OCI-LY7 (cell line): ENCODE data around the gene CENPVL2. TPM values are rescaled to one million over a fixed set of nuclear protein-coding genes. Genes with fewer than 3 reads are reported as not detected.
"Not testable (repeated sequence)": the region's sequence is repeated elsewhere in the genome, so short reads cannot be mapped to it uniquely, and the experiment has no call there.

Experiments used
- Bru-seq: library from RNA; stranded (reverse); fragments of 400-500 nt; gene quantifications from one replicate; lab custom pipeline; 2021; lab: Mats Ljungman, UMichigan
- BruChase-seq, 2 experiments: library from RNA; stranded (reverse); fragments of 400-500 nt; gene quantifications; one replicate each; lab custom pipeline; 2021; lab: Mats Ljungman, UMichigan
- BruUV-seq: library from RNA; stranded (reverse); fragments of 400-500 nt; replicated peaks from 2 replicates; lab custom pipeline; 2021; lab: Mats Ljungman, UMichigan
- CTCF ChIA-PET: fragments of 300-600 bp; sonication (Branson Sonifier 250); formaldehyde crosslinking; loops from one replicate; lab custom pipeline; 2022; ENCODE audit warnings: antibody characterized with exemption; ENCODE audit not compliant: unreplicated experiment; lab: Charles Lee
- POLR2A ChIA-PET: fragments of 300-600 bp; sonication (Branson Sonifier 250); formaldehyde crosslinking; loops from one replicate; lab custom pipeline; 2022; ENCODE audit warnings: antibody characterized with exemption; lab: Charles Lee
- DNase-seq: peaks from one replicate; pipeline ENCODE4 v3.0.0-alpha.2; 2015; ENCODE audit warnings: low spot score
- H2AFZ ChIP-seq: fragments of 200-600 bp; sonication (generic), shearing (Covaris generic); 2 replicates; pipeline ENCODE4 v1.6.1; 2014; ENCODE audit warnings: mild to moderate bottlenecking, antibody characterized with exemption, low read length, moderate library complexity
- H3K27ac ChIP-seq: fragments of 200-600 bp; sonication (generic); 2 replicates; pipeline ENCODE4 v1.5.1; 2014; ENCODE audit warnings: mixed run types, low read depth, mild to moderate bottlenecking, moderate library complexity, low read length, inconsistent platforms; ENCODE audit not compliant: poor library complexity, severe bottlenecking
- H3K36me3 ChIP-seq: fragments of 200-600 bp; sonication (generic); 2 replicates; pipeline ENCODE4 v1.6.1; 2014; ENCODE audit warnings: mild to moderate bottlenecking, antibody characterized with exemption, low read length, moderate library complexity, mixed read lengths; ENCODE audit not compliant: insufficient read depth
- H3K4me1 ChIP-seq: fragments of 200-600 bp; sonication (generic); 2 replicates; pipeline ENCODE4 v1.5.1; 2014; ENCODE audit warnings: mild to moderate bottlenecking, low read length; ENCODE audit not compliant: insufficient read depth, poor library complexity, severe bottlenecking
- H3K4me2 ChIP-seq: fragments of 200-600 bp; sonication (generic); 2 replicates; pipeline ENCODE4 v1.6.1; 2014; ENCODE audit warnings: mild to moderate bottlenecking, low read length
- H3K4me3 ChIP-seq: fragments of 200-600 bp; sonication (generic); 2 replicates; pipeline ENCODE4 v1.5.1; 2014; ENCODE audit warnings: mild to moderate bottlenecking, low read depth, low read length; ENCODE audit not compliant: poor library complexity, severe bottlenecking
- H3K79me2 ChIP-seq: fragments of 200-600 bp; sonication (generic); 2 replicates; pipeline ENCODE4 v1.6.1; 2016; ENCODE audit warnings: low read depth, mild to moderate bottlenecking, low read length, moderate library complexity, mixed read lengths; ENCODE audit not compliant: insufficient read depth
- H3K9me2 ChIP-seq: fragments of 200-600 bp; sonication (generic); 2 replicates; pipeline ENCODE4 v1.6.1; 2016; ENCODE audit warnings: mild to moderate bottlenecking, low read length, mixed read lengths; ENCODE audit not compliant: insufficient read depth
- H3K9me3 ChIP-seq: fragments of 200-600 bp; sonication (generic); 2 replicates; pipeline ENCODE4 v1.6.1; 2014; ENCODE audit warnings: mild to moderate bottlenecking, mixed run types, low read length, mixed read lengths
- H4K20me1 ChIP-seq: fragments of 200-600 bp; sonication (generic); 2 replicates; pipeline ENCODE4 v1.6.1; 2014; ENCODE audit warnings: mild to moderate bottlenecking, antibody characterized with exemption, low read length, moderate library complexity, mixed read lengths; ENCODE audit not compliant: insufficient read depth
- EZH2phosphoT487 ChIP-seq: fragments of 200-600 bp; sonication (generic); IDR thresholded peaks from 2 replicates; pipeline ENCODE4 v1.6.1; 2018; ENCODE audit warnings: low read depth, borderline replicate concordance, mild to moderate bottlenecking, mixed run types, antibody characterized with exemption, low read length, moderate library complexity, mixed read lengths
- intact Hi-C: fragments of 100-400 bp; cut with micrococcal nuclease; formaldehyde crosslinking; loops from one replicate; pipeline ENCODE4 v1.10.0; 2022; ENCODE audit not compliant: unreplicated experiment
- long read RNA-seq: library from polyadenylated mRNA; stranded (forward); transcript quantifications from one replicate; pipeline ENCODE4 v2.0.0, GENCODE V29; 2022
- total RNA-seq, 2 experiments: library from RNA; depleted of rRNA in 1 of 2; stranded (reverse); fragments of >200 nt in 1 of 2; shearing (Covaris generic) in 1 of 2; gene quantifications; 2 replicates each; pipeline ENCODE4 v1.2.3, GENCODE V29; 2014 to 2022
- TF ChIP-seq, protein P1 (sequence below): fragments of 200-600 bp; sonication (generic); conservative IDR thresholded peaks from 2 replicates; pipeline ENCODE4 v1.5.1; 2014; ENCODE audit warnings: mild to moderate bottlenecking, antibody characterized with exemption, low read length, moderate library complexity, mixed read lengths

CENPVL2 gene
- total RNA-seq (2014; rRNA removed; shearing (Covaris generic)) (not detected in 2 replicates), total RNA-seq (2022) (not detected in 2 replicates), Bru-seq, nascent RNA (not detected), BruChase-seq, experiment 1, labeled RNA remaining after a 6-hour chase (not detected), BruChase-seq, experiment 2, labeled RNA remaining after a 2-hour chase (not detected)
- long read RNA-seq, result 0 reads

- H3K4me3 ChIP-seq, H3K4me1 ChIP-seq, CTCF ChIA-PET, H3K9me2 ChIP-seq, intact Hi-C loops, H3K36me3 ChIP-seq, H3K79me2 ChIP-seq, H3K27ac ChIP-seq, BruUV-seq, H4K20me1 ChIP-seq, H3K9me3 ChIP-seq, H3K4me2 ChIP-seq, POLR2A ChIA-PET, DNase-seq, H2AFZ ChIP-seq: not testable (repeated sequence)
These were observed at the start of gene CENPVL2 for GRCh38 chrX:51682720-51683062. Gene CENPVL2 (minus strand): TSS chrX:51682831. CDS start chrX:51682831, 0 bp downstream.

DNA sequence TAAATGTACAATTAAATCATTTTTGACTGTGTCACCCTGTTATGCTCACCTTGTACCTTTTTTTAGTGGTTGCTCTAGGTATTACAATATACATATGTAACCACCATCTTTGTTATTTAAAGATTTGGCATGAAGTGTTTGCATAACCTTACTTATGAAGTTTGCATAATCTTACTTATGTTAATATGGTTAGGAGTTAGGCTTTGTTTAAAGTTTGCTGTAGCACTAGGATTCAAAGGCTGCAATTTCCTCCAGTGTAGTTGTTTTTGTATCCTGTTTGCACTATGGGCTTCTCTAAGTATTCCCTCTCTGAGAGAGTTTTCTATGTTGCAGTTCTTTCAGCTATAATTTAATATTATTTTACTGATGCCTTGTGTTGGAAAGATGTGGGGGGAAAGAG, 45.6 kb upstream of the CENPVL2 start:
- Histone ChIP-seq H3K79me2 (no peaks in the 10 kb centered on the region), H4K20me1 (no peaks in the 10 kb centered on the region), H3K4me2 (no peak overlapping the region), H3K4me3 (no peak overlapping the region), H3K9me2 (no peaks in the 10 kb centered on the region), H3K36me3 (no peaks in the 10 kb centered on the region), H2AFZ (no peak overlapping the region), H3K4me1 (no peaks in the 10 kb centered on the region), H3K27ac (no peak overlapping the region), H3K9me3 (no peaks in the 10 kb centered on the region)
- no TSS peak for BruUV-seq
- ChIA-PET CTCF (no interaction called here), POLR2A (no interaction called here)
- no peak for DNase-seq
- intact Hi-C loops, result no loop called here
- TF ChIP-seq, protein P1, sequence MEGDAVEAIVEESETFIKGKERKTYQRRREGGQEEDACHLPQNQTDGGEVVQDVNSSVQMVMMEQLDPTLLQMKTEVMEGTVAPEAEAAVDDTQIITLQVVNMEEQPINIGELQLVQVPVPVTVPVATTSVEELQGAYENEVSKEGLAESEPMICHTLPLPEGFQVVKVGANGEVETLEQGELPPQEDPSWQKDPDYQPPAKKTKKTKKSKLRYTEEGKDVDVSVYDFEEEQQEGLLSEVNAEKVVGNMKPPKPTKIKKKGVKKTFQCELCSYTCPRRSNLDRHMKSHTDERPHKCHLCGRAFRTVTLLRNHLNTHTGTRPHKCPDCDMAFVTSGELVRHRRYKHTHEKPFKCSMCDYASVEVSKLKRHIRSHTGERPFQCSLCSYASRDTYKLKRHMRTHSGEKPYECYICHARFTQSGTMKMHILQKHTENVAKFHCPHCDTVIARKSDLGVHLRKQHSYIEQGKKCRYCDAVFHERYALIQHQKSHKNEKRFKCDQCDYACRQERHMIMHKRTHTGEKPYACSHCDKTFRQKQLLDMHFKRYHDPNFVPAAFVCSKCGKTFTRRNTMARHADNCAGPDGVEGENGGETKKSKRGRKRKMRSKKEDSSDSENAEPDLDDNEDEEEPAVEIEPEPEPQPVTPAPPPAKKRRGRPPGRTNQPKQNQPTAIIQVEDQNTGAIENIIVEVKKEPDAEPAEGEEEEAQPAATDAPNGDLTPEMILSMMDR, result no peak
- TF ChIP-seq EZH2phosphoT487, result no peak

DNA sequence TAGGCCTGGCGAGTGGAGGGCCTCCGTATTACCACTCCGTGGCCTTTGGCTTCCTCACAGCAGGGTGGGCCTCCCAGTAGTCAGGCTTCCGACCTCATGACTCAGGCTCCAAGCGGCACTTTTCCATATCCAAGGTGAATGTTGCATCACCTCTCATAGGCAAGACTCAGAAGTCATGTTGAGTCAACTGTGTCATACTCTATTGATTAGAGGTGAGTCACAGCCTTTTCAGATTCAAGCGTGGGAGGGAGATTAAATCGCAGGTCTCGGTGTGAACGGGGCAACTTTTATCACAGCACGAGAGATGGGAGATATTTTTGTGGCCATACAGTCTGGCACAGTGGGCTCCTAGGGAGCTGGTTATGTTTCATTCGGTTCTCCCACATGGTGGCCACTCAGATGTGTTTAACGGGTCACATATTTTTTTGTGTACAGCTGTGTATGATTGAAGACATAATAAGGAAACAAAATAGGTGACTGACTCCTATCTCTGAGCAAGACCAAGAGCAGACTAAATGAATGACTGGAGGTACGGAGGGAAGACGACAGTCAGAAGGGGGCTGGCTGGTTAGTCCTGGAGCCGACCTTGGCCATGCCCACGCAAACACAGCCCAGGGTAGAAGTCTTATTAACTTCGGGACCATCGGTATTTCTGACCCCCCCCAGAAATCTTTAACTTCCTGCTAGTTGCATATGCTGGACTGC, 30.5 kb upstream of the CENPVL2 start:
- H3K4me2 ChIP-seq, intact Hi-C loops, H3K4me1 ChIP-seq, DNase-seq, BruUV-seq, H3K4me3 ChIP-seq, H3K36me3 ChIP-seq, H3K79me2 ChIP-seq, H3K9me3 ChIP-seq, POLR2A ChIA-PET, H4K20me1 ChIP-seq, H3K27ac ChIP-seq, H2AFZ ChIP-seq, CTCF ChIA-PET, H3K9me2 ChIP-seq: not testable (repeated sequence)

DNA sequence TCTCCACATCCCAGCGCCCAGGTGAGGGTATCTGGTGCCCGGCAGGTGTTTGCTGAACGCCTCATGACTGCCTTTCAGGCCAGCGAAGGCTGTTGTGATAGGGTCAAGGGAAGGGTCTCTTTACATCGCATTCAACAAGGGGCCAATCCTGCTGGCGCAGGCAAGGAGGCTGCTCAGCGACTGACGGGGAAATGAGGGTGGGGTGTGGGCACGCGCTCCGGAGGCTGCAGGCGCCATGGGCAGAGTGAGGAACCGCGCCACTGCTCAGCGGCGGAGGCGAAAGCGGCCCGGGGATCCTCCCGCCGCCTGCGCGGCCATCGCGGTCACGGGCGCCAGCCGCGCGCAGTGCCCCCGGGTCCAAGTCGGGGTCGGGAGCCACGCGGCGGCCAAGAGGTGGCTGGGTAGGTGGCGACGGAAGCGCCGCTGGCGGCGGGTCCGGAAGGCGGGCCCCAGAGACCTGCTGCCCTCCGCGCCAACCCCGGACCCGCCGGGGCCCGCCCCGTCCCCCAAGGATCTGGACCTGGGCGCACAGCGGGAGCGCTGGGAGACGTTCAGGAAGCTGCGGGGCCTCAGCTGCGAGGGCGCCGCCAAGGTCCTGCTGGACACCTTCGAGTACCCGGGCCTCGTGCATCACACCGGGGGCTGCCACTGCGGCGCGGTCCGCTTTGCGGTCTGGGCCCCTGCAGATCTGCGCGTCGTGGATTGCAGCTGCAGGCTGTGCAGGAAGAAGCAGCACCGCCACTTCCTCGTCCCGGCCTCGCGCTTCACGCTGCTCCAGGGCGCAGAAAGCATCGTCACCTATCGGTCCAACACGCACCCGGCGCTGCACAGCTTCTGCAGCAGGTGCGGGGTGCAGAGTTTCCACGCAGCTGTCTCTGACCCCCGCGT, 27.9 kb upstream of the CENPVL2 start, which contains the start of gene CENPVL1:
CENPVL1 (plus strand) TSS at position 236 of the 888 bp plus-strand sequence; CDS start at position 236, 0 bp downstream.
- H4K20me1 ChIP-seq, H3K9me2 ChIP-seq, H3K79me2 ChIP-seq, H3K36me3 ChIP-seq, DNase-seq, H2AFZ ChIP-seq, intact Hi-C loops, H3K4me3 ChIP-seq, H3K4me1 ChIP-seq, CTCF ChIA-PET, BruUV-seq, H3K9me3 ChIP-seq, POLR2A ChIA-PET, H3K4me2 ChIP-seq, H3K27ac ChIP-seq: not testable (repeated sequence)
